Activated CD4-positive, alpha-beta T cell treated with anti-CD3 and anti-CD28 coated beads, Interleukin-2, amount 50 U/mL, for 1 hour (primary cell): Measurements from ENCODE around the gene FBXW5.

Source experiments
- DNase-seq: peaks from one replicate; pipeline ENCODE4 v3.0.0-alpha.2; 2020

FBXW5 gene

DNA sequence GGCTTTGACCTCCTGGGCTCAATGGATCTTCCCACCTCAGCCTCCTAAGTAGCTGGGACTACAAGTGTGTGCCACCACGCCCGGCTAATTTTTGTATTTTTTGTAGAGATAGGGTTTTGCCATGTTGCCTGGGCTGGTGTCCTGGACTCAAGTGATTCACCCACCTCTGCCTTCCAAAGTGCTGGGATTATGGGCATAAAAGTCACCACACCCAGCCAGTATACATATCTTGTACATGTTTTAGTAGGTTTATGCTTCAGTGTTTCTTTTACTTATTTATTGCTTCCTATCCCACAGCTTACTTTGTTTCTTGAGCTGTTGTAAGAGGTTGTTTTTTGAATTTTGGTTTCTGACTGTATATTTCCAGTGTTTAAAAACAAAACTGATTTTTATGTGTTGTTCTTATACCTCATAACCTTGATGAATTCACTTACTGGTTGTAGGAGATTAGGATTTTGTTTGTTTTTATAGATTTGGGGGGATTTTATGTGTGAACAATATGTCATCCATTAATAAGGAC lies 12.9 kb downstream of the FBXW5 start:
- DNase-seq, result no peak

DNA sequence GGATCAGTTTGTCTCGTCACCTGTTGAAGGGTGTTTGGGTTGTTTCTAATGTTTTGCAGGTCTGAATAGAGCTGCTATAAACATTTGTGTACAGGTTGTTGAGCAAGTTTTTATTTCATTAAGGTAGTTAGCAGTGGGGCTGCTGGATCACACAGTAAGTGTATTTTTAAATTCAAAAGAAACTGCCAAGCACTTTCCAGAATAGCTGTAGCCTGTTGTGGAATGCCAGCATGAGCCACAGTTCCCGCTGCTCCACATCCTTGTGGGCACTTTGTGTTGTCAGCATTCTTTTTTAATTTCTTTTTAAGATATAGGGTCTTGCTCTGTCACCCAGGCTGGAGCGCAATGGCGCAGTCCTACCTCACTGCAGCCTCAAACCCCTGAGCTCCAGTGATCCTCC lies 14.5 kb downstream of the FBXW5 start:
- DNase-seq, result no peak

DNA sequence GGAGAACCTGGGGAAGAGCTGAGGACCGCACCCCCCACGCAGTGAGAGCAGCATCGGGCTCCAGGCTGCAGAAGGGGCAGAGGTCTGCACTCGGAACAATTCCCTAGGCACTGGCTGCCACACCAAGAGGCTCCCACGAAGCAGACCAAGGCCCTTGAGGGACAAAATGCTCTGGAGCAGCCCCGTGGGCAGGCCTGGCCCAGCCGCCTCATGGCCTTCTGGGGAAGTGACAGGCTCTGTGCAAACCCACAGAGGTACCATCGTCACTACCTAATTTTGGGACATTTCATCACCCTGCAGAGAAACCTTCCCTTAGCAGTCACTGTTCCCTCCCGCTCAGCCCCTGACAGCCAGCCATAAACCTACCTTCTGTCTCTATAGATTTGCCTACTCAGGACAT lies 15.9 kb downstream of the FBXW5 start:
- no peak for DNase-seq

DNA sequence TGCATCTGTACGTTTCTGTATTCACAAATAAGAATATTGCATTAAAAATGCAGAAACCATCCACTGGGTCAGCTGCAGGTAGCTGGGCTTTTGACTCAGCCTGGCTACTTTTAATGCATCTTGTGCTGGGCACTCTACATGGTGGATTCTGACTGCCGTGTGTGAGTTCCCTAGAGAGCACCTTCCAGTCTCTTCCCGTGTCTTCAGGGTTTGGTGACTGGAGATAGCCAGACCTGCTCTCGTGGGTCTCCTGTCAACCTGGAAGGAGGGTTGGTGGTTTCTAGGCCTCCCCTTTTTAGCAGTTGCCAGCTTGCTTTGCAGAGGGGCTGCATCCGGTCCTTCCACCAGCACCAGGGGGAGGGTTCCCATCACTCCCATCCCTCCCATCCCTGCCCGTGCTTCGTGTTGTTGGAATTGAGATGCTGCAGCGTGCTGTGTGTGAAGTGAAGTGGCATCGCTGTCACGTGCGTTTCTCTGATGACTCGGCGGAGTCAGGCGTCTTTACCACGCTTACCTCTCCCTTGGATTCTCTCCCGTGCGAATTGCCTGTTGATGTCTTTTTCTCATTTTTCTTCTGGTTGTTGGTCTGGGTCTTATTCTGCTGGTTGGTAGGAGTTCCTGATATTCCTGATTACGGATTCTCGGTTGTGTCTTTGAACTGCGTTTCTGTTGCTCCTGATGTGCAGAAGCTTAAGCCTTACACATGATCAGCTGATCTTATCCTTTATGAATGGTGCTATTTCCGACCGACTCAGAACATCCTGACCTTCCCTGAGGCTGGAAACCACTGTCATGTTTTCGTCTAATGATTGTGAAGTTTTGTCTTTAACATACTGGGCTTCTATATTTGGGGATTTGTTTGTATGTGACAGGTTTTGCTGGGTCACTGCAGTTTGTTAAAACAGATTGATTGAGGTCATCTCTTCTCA lies 16.9 kb downstream of the FBXW5 start:
- DNase-seq, result no peak

DNA sequence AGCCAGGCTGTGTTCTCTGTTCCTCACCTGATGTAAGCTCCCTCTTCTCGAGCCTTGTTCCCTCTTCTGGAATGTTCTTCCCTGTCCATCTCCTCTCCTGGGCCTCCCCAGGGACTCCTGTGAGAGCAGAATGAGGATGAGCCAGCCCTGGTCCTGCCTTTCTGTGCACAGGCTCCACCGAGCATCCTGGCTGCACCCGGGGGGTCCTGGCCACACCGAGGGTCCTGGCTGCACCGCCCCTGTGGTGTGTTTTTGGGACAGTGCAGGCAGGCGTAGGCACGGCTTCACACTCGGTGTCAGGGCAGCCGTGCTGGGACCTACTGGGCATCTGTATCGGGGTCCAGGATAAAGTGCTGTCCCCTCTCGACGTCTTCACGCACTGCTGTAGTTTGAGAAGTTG lies 17.8 kb downstream of the FBXW5 start:
- no peak for DNase-seq

DNA sequence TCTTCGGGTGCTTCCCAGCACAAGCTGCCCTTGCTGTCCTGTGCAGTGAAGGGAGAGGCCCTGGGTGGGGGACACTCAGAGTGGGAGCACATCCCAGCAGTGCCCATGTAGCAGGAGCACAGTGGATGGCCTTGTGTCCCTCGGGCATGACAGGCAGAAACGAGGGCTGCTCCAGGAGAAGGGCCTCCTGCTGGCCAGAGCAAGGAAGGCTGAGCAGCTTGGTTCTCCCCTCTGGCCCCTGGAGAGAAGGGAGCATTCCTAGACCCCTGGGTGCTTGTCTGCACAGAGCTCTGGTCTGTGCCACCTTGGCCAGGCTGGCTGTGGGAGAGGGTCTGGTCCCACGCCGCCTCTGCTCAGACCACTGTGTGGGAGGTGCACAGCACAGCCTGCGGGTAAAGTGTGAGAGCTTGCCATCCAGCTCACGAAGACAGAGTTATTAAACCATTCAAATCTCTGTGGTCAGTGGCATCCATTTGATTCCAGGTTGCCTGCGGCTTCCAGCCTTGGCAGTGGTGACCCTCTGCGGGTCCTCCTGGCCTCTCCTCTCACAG lies 18.3 kb downstream of the FBXW5 start:
- DNase-seq, result no peak

DNA sequence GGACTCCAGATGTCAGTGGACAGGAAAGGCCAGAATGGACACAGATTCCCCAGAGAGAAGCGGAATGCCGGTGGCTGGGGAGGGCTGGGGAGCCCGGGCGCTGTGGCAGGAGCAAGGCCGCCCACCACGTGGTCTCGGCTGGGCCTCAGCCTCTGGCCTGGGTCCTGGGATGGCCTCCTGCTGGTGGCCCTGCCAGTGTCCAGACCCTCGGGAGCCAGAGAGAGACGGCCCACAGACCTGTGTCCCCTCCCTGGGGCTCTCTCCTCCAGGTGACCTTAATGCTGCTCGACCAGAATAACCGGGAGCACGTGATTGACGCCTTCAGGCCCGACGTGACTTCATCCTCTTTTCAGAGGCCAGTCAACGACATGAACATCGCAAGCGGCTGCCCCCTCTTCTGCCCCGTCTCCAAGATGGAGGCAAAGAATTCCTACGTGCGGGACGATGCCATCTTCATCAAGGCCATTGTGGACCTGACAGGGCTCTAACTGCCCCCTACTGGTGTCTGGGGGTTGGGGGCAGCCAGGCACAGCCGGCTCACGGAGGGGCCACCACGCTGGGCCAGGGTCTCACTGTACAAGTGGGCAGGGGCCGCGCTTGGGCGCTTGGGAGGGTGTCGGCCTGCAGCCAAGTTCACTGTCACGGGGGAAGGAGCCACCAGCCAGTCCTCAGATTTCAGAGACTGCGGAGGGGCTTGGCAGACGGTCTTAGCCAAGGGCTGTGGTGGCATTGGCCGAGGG lies 19.0 kb downstream of the FBXW5 start:
- DNase-seq, result no peak

DNA sequence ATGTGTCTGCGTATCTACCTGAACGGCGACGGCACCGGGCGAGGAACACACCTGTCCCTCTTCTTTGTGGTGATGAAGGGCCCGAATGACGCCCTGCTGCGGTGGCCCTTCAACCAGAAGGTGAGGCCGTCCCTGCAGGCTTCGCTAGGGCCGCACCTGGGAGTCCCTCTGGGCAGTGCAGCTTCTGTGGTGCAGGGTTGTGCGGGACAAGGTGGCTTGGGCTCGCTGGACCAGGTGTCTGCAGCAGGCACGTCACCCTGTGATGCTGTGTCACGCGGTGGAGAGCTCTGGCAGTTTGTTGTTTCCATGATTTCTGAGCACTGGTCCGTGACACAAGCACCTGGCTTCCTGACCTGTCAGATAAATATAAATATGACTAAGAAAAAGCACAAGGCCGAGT lies 20.7 kb downstream of the FBXW5 start:
- no peak for DNase-seq

DNA sequence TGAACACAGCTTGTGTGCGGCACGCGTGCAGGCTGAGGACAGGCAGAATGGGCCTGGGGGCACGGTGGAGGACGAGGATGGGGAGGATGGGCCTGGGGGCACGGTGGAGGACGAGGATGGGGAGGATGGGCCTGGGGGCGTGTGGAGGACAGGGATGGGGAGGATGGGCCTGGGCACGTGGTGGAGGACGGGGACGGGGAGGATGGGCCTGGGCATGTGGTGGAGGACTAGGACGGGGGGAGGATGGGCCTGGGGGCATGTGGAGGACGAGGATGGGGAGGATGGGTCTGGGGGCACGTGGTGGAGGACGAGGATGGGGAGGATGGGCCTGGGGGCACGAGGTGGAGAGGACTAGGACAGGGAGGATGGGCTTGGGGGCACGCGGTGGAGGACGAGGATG lies 22.0 kb downstream of the FBXW5 start:
- no peak for DNase-seq

DNA sequence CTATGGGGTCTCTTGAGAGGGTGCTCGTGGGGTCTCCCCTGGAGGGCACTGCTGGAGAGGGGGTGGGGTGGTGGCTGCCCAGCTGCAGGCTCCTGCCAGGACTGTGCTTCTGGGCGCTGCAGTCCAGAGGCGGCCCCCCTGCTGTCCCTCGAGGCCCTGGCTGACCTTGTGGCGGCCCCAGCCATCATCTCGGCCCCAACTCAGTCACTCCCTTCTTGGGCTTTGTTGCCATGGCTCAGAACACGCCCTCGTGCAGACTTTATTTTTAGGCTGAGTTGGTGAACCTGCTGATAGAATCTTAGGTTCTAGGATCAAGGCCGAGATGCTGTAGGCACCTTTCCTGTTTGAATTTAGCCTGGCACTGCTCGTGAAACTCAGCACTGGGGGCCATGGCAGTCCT lies 22.8 kb downstream of the FBXW5 start:
- DNase-seq, result no peak

DNA sequence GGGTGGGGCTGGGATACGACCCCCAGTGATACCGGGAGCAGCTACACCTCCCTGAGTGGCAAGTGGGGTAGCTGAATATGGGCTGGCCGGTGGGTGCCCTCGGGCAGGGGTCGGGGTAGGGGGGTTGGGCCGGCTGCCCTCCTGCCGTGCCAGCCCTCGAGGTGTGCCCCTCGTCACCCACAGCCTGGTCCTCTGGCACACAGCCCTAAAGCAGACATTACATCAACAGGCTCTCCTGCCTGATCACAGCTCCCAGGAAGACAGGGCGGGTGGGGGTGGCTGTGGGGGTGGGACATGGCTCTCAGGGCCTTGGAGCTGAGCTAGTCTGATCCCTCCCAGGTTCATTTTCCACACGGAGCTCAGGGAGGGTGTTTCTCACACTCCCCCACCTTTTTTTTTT lies 23.2 kb downstream of the FBXW5 start:
- no peak for DNase-seq

DNA sequence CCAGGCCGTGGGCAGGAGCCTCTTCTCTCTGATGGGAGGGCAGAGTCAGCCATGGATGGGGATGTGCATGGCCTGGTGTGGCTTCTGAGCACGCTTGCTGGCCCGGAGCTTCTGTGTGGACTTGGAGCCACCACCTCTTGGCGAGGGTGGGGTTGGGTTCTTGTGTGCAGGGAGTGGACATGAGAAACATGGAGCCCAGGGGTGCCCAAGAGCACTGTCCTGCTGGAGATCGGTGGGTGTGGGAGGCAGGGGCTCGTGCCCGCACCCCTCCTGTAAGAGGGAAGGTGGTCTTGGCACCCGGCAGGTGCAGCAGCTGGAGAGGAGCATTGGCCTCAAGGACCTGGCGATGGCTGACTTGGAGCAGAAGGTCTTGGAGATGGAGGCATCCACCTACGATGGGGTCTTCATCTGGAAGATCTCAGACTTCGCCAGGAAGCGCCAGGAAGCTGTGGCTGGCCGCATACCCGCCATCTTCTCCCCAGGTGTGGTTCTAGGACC lies 23.8 kb downstream of the FBXW5 start:
- no peak for DNase-seq

DNA sequence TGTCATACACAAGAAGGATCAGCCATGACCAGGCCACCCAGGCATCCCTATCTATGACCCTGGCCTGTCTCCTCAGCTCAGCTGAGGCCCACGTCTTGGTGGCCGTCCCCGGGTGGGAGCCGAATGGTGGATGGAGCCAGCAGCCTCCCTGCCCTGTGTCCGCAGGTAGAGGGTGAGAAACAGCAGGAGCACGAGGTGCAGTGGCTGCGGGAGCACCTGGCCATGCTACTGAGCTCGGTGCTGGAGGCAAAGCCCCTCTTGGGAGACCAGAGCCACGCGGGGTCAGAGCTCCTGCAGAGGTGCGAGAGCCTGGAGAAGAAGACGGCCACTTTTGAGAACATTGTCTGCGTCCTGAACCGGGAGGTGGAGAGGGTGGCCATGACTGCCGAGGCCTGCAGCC lies 24.5 kb downstream of the FBXW5 start:
- DNase-seq, result no peak

DNA sequence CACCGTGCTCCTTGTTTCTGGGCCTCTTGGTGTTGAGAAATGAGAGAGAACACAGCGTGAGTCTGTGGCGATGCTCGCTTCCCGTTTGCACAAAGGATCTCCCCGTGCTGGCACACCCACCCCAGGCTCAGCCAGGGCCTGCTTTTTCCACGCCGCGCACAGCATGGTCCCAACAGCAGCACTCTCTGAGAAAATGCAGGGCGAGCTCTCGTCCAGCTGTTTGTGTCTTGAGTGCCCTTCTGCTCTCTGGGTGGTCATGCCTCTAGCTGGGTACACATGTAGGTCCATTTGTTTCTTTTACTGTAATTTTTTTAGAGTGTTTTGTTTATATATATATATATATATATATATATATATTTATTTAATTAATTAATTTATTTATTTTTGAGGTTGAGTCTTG lies 26.6 kb downstream of the FBXW5 start:
- no peak for DNase-seq

DNA sequence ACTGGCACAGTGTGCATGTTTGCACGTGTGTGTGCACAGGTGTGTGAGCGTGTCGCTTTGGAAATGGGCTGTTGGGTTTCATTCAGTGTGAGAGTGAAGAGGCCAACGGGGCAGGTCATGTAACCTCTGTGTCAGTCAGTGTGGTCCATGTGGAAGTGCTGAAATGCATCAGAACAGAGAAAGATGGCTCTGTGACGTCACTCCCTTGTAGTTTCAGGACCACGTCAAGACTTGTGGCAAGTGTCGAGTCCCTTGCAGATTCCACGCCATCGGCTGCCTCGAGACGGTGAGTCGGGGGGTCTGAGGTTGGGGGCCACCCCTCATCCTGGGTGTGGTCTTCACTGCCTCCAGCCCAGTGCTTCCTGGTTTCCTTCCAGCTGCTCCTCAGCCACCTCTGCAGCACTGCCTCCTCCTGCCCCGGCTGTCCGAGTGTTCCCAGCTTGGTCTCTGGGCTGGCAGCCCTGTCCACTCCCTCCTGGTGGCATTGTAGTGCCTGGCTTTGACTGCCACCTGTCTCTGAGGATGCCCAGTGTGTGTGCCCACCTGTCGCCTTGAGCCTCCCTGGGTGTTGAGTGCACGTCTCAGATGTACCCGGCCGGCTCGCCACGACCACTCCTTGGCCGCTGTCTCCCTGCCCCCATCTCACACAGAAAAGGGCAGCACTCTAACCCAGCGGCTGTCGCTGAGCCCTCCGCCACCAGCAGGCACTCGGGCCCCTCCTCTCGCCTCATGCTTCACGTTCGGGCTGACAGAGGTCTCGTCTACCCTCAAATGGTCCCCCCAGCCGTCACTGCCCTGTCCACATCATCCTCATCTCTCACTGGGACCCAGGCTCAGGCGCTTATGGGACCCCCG lies 28.0 kb downstream of the FBXW5 start:
- no peak for DNase-seq

DNA sequence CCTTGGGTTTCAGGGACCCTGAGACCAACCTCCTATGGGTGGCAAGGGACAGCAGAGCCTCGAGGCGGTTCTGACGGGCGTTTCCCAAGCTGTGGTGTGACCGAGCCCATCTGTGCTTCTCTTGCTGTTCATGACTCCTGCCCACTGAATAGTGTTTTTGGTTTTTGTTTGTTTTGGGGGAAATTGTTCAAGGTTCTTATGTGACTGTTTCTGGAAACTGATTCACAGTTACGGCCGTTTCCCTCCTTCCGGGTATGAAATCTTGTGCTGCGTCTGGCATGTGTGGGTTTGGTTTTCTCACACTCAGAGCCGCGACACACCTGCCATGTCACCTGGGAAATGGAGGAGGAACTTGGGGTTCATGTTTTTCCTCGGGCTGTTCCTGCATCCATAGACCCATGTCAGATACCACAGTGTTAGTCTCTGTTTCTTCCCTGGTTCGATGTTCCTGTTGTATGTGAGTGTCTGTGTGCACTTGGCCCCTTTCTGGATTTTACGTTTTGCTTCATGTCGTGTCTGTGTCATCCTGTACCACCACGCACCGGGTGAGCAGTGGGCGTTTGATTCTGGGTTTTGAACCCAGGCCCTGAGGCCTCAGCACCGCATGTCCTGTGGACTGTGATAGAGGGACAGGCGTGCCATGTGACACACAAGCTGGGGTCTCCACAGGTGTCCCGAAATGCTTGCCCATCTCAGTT lies 28.8 kb downstream of the FBXW5 start:
- DNase-seq, result no peak

DNA sequence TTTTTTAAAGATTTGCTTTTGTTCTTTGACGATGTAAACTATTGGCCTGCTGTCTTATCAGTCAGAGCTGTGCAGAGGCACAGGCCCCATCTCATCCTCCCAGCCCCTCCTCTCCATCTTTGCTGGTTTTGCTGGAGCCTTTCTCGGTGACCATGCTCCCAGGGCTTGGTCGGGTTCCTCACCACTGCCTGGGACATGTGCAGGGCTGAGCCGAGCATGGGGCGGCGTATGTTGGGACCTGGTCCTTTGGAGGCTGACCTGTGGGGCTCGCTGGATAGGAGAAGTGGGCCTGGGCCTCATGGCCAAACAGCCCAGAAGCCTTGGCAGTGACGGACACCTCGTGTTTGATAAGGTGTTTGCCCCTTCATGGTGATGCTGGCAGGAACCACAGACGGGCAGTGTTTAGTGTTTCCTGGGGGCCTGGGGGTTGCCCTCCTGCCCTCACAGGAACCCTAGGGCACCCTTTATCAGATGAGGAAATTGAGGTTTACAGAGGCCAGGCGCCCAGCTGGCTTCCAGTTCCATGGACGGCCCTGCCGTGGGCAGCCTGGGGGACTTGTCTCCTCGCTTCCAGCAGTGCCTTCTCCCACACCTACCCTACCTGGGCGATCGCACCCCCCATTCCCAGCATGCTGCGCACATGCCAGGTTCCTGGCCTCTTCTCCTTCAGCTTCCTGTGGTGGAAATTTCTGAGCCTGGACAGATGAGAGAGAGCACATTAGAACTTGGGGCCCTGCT lies 30.7 kb downstream of the FBXW5 start:
- no peak for DNase-seq

DNA sequence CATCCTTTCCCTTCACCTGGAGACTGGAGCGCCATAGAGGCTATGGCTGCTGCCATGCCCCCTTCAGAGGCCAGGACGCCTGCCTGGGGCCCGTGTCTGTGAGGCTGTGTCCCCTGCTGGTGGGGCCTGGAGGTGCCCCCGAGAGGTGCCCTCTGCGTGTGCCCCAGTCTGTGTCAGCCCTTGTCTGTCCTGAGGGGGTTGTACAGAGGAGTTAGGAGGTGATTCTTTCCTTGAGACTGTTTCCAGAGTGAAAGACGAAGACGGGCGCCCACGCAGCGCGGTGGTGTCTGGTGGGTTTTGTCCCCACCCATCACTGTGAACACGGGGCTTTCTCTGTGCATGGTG lies 33.7 kb downstream of the FBXW5 start:
- no peak for DNase-seq

DNA sequence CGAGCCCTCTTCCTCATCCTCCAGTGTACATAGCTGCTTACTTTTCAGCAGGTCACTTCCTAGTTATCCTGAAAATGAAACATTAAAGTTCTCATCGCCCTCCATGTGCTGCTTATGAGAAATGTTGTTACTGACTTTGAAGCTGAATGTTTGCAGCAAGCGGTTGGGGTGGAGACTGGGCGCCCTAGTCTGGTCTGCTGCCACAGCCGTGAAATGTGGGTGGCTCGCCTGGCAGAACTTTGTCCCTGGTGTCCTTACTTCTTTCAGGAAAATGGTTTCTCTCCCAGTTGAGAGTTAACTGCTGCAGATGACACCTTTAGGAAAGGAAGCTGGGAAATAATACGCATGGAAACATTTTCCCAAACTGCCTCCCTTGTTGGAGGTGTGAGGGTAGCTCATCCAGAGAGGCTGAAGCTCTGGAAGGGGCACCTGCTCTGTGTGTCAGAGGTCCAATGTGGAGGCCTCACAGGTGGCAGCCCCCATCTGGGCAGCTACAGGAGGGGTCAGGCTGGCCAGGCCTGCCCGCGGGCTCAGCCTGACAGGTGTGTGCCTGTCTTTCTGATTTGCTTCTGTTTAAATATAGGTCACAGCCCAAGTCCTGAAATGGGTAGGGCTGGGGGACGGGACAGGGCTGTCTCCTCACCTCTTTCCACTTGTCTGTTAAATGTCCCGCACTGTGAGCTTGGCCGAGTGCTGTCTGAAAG lies 34.2 kb downstream of the FBXW5 start:
- no peak for DNase-seq

DNA sequence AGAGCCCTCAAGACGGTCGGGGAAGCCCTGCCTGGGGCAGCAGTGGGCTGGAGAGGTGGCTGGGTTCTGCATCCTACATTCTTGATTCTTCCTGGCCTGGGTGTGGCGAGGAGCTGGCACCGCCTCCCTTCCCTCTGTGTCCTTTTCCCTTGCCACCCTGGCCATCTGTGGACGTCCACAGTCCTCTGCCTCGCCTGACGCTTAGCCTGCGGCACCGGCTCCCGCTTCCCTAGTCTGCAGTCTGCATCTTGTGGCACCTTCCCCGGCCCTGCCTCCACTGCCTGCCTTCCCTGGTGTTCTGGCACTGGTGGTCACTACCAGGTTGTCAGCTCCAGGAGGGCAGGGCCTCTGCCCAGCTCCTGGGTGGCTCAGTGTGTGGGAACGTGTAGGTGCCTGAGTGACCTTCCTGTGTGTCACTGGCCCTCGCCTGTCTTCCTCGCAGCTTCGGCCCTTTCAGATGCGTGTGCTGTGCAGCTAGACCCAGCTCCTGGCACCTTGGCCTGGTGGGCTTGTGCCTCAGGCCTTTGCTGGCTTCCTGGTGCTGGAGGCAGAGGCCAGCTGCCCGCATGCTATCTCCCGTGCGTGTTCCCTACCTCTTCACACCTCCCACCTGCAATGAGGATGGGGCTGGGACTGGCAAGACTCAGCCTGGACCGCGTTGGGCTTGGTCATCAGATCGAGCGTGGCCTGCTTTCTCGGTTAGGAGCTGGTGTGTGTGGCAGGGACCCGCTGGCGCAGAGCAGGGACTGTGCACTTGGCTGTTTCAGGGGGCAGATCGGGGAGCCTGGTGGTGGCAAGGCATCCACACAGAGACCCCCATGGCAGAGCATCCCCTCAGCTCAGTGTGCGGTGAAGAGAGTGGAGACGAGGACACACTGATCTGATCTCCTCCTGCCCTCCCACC lies 37.3 kb downstream of the FBXW5 start:
- DNase-seq, result no peak
